ENCODE data around the gene RSRC1.

DNA sequence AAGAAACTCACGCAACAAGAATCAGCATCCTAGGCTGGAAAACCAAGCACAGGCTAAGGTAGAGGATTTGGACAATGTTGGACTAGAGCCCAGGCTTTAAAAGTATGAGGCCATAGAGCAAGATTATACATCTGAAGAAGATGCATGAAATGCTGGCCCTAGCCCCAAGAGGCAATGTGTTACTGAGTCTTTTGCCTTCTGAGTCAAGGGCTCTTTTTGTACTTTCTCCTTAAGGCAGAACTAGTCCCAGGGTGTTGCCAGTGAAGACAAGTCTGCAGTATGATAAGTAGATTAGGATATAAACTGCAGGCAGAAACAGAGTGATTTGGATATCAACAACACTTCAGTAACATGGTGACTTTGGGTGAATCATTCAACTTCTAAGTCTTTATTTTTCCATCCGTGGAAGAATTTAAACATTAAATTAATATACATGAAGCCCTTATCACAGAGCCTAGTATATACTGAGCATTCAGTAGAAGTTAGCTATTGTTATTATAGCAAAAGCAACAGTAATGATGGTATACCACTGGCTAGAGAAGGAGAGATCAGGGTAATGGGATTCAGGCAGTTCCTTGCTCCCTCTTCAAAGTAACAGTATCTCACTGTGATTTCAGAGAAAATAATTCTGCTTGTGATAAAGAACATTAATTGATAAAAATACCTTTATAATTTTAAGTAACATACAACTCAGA, 361.2 kb downstream of the RSRC1 start:
- TF ChIP-seq, protein P1, sequence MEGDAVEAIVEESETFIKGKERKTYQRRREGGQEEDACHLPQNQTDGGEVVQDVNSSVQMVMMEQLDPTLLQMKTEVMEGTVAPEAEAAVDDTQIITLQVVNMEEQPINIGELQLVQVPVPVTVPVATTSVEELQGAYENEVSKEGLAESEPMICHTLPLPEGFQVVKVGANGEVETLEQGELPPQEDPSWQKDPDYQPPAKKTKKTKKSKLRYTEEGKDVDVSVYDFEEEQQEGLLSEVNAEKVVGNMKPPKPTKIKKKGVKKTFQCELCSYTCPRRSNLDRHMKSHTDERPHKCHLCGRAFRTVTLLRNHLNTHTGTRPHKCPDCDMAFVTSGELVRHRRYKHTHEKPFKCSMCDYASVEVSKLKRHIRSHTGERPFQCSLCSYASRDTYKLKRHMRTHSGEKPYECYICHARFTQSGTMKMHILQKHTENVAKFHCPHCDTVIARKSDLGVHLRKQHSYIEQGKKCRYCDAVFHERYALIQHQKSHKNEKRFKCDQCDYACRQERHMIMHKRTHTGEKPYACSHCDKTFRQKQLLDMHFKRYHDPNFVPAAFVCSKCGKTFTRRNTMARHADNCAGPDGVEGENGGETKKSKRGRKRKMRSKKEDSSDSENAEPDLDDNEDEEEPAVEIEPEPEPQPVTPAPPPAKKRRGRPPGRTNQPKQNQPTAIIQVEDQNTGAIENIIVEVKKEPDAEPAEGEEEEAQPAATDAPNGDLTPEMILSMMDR (IDR thresholded peaks at IDR 0.05; ENCODE audit: poor library complexity): no peak
- no peak for TF ChIP-seq EZH2 (IDR thresholded peaks at IDR 0.05; ENCODE audit: borderline replicate concordance)
- no peak for TF ChIP-seq EZH2phosphoT487 (IDR thresholded peaks at IDR 0.05; ENCODE audit: low read depth, severe bottlenecking, unreplicated experiment)

Measured in hepatocyte (in vitro differentiated cells).